ENCODE measurements around the gene EIF5AL1.

Gene EIF5AL1

DNA sequence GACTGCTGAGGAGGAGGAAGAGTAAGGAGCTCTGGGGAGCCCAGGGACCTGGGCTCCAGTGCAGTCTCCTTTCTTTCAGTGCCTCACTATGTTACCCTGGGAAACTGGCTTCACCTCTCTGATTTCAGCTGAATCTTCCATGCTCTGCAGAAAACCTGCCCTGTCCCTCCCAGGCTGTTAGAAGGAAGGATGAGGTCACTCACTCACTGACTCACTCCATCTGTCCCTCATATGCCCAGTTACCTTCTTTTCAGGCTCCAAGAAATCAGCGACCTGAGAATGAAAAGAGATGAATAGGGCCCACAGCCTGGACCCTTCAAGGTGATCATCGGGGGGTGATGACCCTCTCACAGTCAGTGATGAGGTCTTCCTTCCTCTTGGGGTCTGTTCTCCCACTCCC lies 47.4 kb downstream of the EIF5AL1 start:
- no peak overlapping the region for H3K4me2 ChIP-seq (ENCODE audit: insufficient read depth, low read length, poor library complexity, severe bottlenecking)
- H3K23ac ChIP-seq (ENCODE audit: low read depth, low read length, poor library complexity), result no peak overlapping the region
- H3K36me3 ChIP-seq (replicated peaks in 1 of 2; ENCODE audit: control insufficient read depth in 2 of 2, insufficient read depth in 2 of 2, low read length in 2 of 2), result no peaks in the 10 kb centered on the region
- no peak overlapping the region for H2AK5ac ChIP-seq (ENCODE audit: low read depth, low read length)
- no peak overlapping the region for H2BK120ac ChIP-seq (ENCODE audit: low read depth, low read length)
- H3K4me3 ChIP-seq (ENCODE audit: low read length in 2 of 2), result no peak overlapping the region
- no peak overlapping the region for H2AFZ ChIP-seq (ENCODE audit: low read length)
- no CpG with 5 or more reads among the region's 2 CpGs for WGBS, 2 donors (ENCODE audit: extremely low coverage in 2 of 2, insufficient read length in 2 of 2, insufficient replicate concordance in 1 of 2)
- H4K91ac ChIP-seq (ENCODE audit: low read depth, low read length, poor library complexity), result no peak overlapping the region
- DNase-seq (ENCODE audit: low spot score), result no peak
- H2BK15ac ChIP-seq (ENCODE audit: low read length), result no peak overlapping the region
- no peaks in the 10 kb centered on the region for H3K79me1 ChIP-seq (ENCODE audit: low read depth, low read length)
- no peak overlapping the region for H3K14ac ChIP-seq (ENCODE audit: low read length)
- peaks cover 0 to 6% (median 0%) of the 10 kb centered on the region in 3 experiments for H3K27me3 ChIP-seq (ENCODE audit: control insufficient read depth in 3 of 3, insufficient read depth in 3 of 3, low read depth in 1 of 3, low read length in 3 of 3)
- no peak overlapping the region for H2BK5ac ChIP-seq (ENCODE audit: low read length)
- H3K9me3 ChIP-seq (replicated peaks in 1 of 2; ENCODE audit: control insufficient read depth in 2 of 2, insufficient read depth in 1 of 2, low read depth in 1 of 2, low read length in 2 of 2), result no peaks in the 10 kb centered on the region
- no peak overlapping the region for H3K9ac ChIP-seq (ENCODE audit: low read depth, low read length, poor library complexity)
- H3K27ac ChIP-seq (replicated peaks; ENCODE audit: low read length), result no peak overlapping the region
- H2BK12ac ChIP-seq (ENCODE audit: low read length), result no peak overlapping the region
- no peak overlapping the region for H3K4ac ChIP-seq (ENCODE audit: low read length)
- H3K4me1 ChIP-seq (ENCODE audit: control insufficient read depth in 2 of 2, insufficient read depth in 1 of 2, low read depth in 1 of 2, low read length in 2 of 2), result peaks cover 2% of the 10 kb centered on the region in 2 donors
- H4K8ac ChIP-seq (ENCODE audit: low read depth, low read length), result no peak overlapping the region
- no peak overlapping the region for H3K18ac ChIP-seq (ENCODE audit: low read length)

DNA sequence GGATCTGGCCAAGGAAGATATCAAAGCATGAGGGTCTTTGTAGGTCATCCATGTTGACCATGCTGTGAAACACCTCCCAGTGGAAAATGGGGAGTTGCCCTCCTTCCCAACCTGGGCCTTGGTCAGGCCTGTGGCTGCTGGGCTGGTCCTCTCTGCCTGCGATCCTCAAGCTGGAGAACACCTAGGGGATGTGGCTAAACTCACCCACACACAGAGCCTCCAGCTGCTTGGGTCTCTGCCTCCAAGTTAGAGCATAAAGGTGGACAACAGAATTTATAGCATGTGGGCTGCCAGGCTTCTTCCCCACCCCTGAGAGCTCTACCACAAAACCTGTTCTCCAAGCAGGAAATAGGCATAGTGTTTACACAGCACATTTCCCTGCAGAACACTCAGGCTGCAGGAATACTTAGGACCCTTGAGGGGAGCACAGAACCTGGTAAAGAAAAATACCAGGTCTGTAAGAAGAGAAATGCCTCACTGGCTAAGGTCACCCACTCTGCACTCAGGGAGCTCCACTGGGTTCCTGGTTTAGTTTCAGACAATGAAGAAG lies 47.9 kb downstream of the EIF5AL1 start, which contains the start of gene SFTPA2:
Gene SFTPA2, minus strand, starts transcription at position 248 of the 550 bp plus-strand sequence. CDS start 924 bp downstream, outside the sequence.
- no CpG with 5 or more reads among the region's 1 CpG for WGBS, 2 donors (ENCODE audit: extremely low coverage in 2 of 2, insufficient read length in 2 of 2, insufficient replicate concordance in 1 of 2)
- no peak within 1 kb of the TSS for H2BK12ac ChIP-seq (ENCODE audit: low read length)
- no peak within 1 kb of the TSS for H2BK120ac ChIP-seq (ENCODE audit: low read depth, low read length)
- no peaks in the 10 kb centered on the region for H3K79me1 ChIP-seq (ENCODE audit: low read depth, low read length)
- no peak within 1 kb of the TSS for H3K9ac ChIP-seq (ENCODE audit: low read depth, low read length, poor library complexity)
- peaks cover 2% of the 10 kb centered on the region in 2 donors for H3K4me1 ChIP-seq (ENCODE audit: control insufficient read depth in 2 of 2, insufficient read depth in 1 of 2, low read depth in 1 of 2, low read length in 2 of 2)
- no peak within 1 kb of the TSS for H2AFZ ChIP-seq (ENCODE audit: low read length)
- H4K8ac ChIP-seq (ENCODE audit: low read depth, low read length), result no peak within 1 kb of the TSS
- H3K4ac ChIP-seq (ENCODE audit: low read length), result no peak within 1 kb of the TSS
- no peak within 1 kb of the TSS for H3K4me3 ChIP-seq (ENCODE audit: low read length in 2 of 2)
- H2BK15ac ChIP-seq (ENCODE audit: low read length), result no peak within 1 kb of the TSS
- H3K4me2 ChIP-seq (ENCODE audit: insufficient read depth, low read length, poor library complexity, severe bottlenecking), result no peak within 1 kb of the TSS
- no peaks in the 10 kb centered on the region for H3K9me3 ChIP-seq (replicated peaks in 1 of 2; ENCODE audit: control insufficient read depth in 2 of 2, insufficient read depth in 1 of 2, low read depth in 1 of 2, low read length in 2 of 2)
- H4K91ac ChIP-seq (ENCODE audit: low read depth, low read length, poor library complexity), result no peak within 1 kb of the TSS
- no peak within 1 kb of the TSS for H3K14ac ChIP-seq (ENCODE audit: low read length)
- H2BK5ac ChIP-seq (ENCODE audit: low read length), result no peak within 1 kb of the TSS
- H3K27me3 ChIP-seq (ENCODE audit: control insufficient read depth in 3 of 3, insufficient read depth in 3 of 3, low read depth in 1 of 3, low read length in 3 of 3), result peaks cover 0 to 6% (median 0%) of the 10 kb centered on the region in 3 experiments
- no peak within 1 kb of the TSS for H3K18ac ChIP-seq (ENCODE audit: low read length)
- H3K36me3 ChIP-seq (replicated peaks in 1 of 2; ENCODE audit: control insufficient read depth in 2 of 2, insufficient read depth in 2 of 2, low read length in 2 of 2), result no peaks in the 10 kb centered on the region
- H3K23ac ChIP-seq (ENCODE audit: low read depth, low read length, poor library complexity), result no peak within 1 kb of the TSS
- no peak within 1 kb of the TSS for H2AK5ac ChIP-seq (ENCODE audit: low read depth, low read length)
- no peak within 1 kb of the TSS for H3K27ac ChIP-seq (replicated peaks; ENCODE audit: low read length)
- DNase-seq (ENCODE audit: low spot score), result no peak

DNA sequence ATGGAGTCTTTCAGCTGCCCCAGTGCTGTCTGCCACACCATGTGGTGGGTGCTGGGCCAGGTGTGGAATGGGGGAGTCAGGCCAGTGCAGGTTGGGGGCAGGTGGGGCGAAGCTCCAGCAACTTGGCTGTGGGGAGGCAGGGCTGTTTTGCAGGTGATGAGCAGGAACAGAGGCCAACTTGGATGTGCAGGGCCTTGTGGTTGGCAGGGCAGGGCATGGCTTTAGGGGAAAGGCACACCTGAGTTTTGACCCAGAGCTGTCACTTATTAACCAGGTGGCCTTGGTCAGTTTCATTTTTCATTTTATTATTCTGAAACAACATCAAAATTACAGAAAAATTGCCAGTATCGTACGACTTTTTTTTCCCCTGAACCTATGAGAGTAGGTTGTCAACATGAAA lies 48.9 kb downstream of the EIF5AL1 start:
- H3K9me3 ChIP-seq (replicated peaks in 1 of 2; ENCODE audit: control insufficient read depth in 2 of 2, insufficient read depth in 1 of 2, low read depth in 1 of 2, low read length in 2 of 2), result no peaks in the 10 kb centered on the region
- no peak overlapping the region for H2BK120ac ChIP-seq (ENCODE audit: low read depth, low read length)
- H4K8ac ChIP-seq (ENCODE audit: low read depth, low read length), result no peak overlapping the region
- H3K4me2 ChIP-seq (ENCODE audit: insufficient read depth, low read length, poor library complexity, severe bottlenecking), result no peak overlapping the region
- no peak overlapping the region for H3K18ac ChIP-seq (ENCODE audit: low read length)
- H2BK15ac ChIP-seq (ENCODE audit: low read length), result no peak overlapping the region
- no peak overlapping the region for H3K14ac ChIP-seq (ENCODE audit: low read length)
- no peak overlapping the region for H2AFZ ChIP-seq (ENCODE audit: low read length)
- H3K27me3 ChIP-seq (ENCODE audit: control insufficient read depth in 3 of 3, insufficient read depth in 3 of 3, low read depth in 1 of 3, low read length in 3 of 3), result peaks cover 0 to 2% (median 0%) of the 10 kb centered on the region in 3 experiments
- no peak overlapping the region for H2BK12ac ChIP-seq (ENCODE audit: low read length)
- H2BK5ac ChIP-seq (ENCODE audit: low read length), result no peak overlapping the region
- no peak overlapping the region for H3K27ac ChIP-seq (replicated peaks; ENCODE audit: low read length)
- H3K4me3 ChIP-seq (ENCODE audit: low read length in 2 of 2), result no peak overlapping the region
- peaks cover 2% of the 10 kb centered on the region in 2 donors for H3K4me1 ChIP-seq (ENCODE audit: control insufficient read depth in 2 of 2, insufficient read depth in 1 of 2, low read depth in 1 of 2, low read length in 2 of 2)
- no peak overlapping the region for H3K9ac ChIP-seq (ENCODE audit: low read depth, low read length, poor library complexity)
- no peak overlapping the region for H3K4ac ChIP-seq (ENCODE audit: low read length)
- no peaks in the 10 kb centered on the region for H3K36me3 ChIP-seq (replicated peaks in 1 of 2; ENCODE audit: control insufficient read depth in 2 of 2, insufficient read depth in 2 of 2, low read length in 2 of 2)
- no peak overlapping the region for H4K91ac ChIP-seq (ENCODE audit: low read depth, low read length, poor library complexity)
- H3K79me1 ChIP-seq (ENCODE audit: low read depth, low read length), result no peaks in the 10 kb centered on the region
- no peak overlapping the region for H2AK5ac ChIP-seq (ENCODE audit: low read depth, low read length)
- no peak overlapping the region for H3K23ac ChIP-seq (ENCODE audit: low read depth, low read length, poor library complexity)
- no peak for DNase-seq (ENCODE audit: low spot score)
- WGBS, 2 donors (ENCODE audit: extremely low coverage in 2 of 2, insufficient read length in 2 of 2, insufficient replicate concordance in 1 of 2), result no CpG with 5 or more reads among the region's 3 CpGs

DNA sequence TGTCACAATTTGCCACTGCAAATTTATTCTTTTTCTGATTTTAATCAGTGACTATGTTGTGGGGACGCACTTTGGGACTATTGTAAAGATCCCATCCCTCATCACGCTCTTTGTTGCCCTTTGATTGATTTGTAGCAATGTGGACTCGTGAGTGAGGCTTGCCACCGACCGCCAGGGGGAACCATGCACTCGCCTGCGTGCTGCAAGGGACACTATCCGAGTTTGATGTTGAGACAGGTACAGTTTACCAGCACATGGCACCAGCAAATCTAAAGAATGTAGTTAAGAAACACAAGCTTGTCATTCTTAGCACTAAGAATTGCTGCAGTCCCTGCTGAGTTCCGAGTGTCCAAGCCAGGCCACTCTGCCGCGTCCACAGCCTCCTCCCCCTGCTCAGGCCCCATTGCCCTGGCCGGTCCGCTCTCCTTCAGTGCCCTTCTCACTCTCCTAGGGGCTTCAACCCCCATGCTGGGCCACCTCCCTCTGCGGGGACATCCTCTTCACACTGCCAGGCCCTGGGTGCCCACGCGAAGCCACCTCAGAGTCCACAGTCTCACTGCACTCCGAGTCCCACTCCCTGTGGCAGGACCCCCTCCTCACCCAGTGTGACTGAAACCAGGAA lies 49.9 kb downstream of the EIF5AL1 start:
- Histone ChIP-seq H3K4me1 (ENCODE audit: control insufficient read depth in 2 of 2, insufficient read depth in 1 of 2, low read depth in 1 of 2, low read length in 2 of 2) (peaks cover 2% of the 10 kb centered on the region in 2 donors), H3K36me3 (replicated peaks in 1 of 2; ENCODE audit: control insufficient read depth in 2 of 2, insufficient read depth in 2 of 2, low read length in 2 of 2) (no peaks in the 10 kb centered on the region), H2BK15ac (ENCODE audit: low read length) (no peak overlapping the region), H3K27ac (replicated peaks; ENCODE audit: low read length) (no peak overlapping the region), H2BK12ac (ENCODE audit: low read length) (no peak overlapping the region), H3K9me3 (replicated peaks in 1 of 2; ENCODE audit: control insufficient read depth in 2 of 2, insufficient read depth in 1 of 2, low read depth in 1 of 2, low read length in 2 of 2) (no peaks in the 10 kb centered on the region), H3K27me3 (ENCODE audit: control insufficient read depth in 3 of 3, insufficient read depth in 3 of 3, low read depth in 1 of 3, low read length in 3 of 3) (peaks cover 0 to 2% (median 0%) of the 10 kb centered on the region in 3 experiments), H3K4me2 (ENCODE audit: insufficient read depth, low read length, poor library complexity, severe bottlenecking) (no peak overlapping the region), H3K79me1 (ENCODE audit: low read depth, low read length) (no peaks in the 10 kb centered on the region), H2AK5ac (ENCODE audit: low read depth, low read length) (no peak overlapping the region), H3K4ac (ENCODE audit: low read length) (no peak overlapping the region), H2BK5ac (ENCODE audit: low read length) (no peak overlapping the region), H3K9ac (ENCODE audit: low read depth, low read length, poor library complexity) (peak overlapping the region; percentile 44), H2BK120ac (ENCODE audit: low read depth, low read length) (no peak overlapping the region), H3K14ac (ENCODE audit: low read length) (no peak overlapping the region), H3K23ac (ENCODE audit: low read depth, low read length, poor library complexity) (peak overlapping the region; percentile 9), H2AFZ (ENCODE audit: low read length) (peak overlapping the region; percentile 79), H4K91ac (ENCODE audit: low read depth, low read length, poor library complexity) (no peak overlapping the region), H3K18ac (ENCODE audit: low read length) (peak overlapping the region; percentile 81), H3K4me3 (ENCODE audit: low read length in 2 of 2) (peak overlapping the region in 1 of 2 donors; percentile 13), H4K8ac (ENCODE audit: low read depth, low read length) (no peak overlapping the region)
- no CpG with 5 or more reads among the region's 17 CpGs for WGBS, 2 donors (ENCODE audit: extremely low coverage in 2 of 2, insufficient read length in 2 of 2, insufficient replicate concordance in 1 of 2)
- DNase-seq (ENCODE audit: low spot score), result peak; percentile 53
